Loucy (cell line): ENCODE measurements around the gene CDKN2C.

Experiments used
- CTCF ChIP-seq: fragments of 200-600 bp; sonication (generic); conservative IDR thresholded peaks from 2 replicates; pipeline ENCODE4 v1.5.1; 2014; ENCODE audit warnings: mild to moderate bottlenecking, antibody characterized with exemption, low read length
- EZH2phosphoT487 ChIP-seq: fragments of 200-600 bp; IDR thresholded peaks from 2 replicates; pipeline ENCODE4 v1.6.1; 2018; ENCODE audit warnings: antibody characterized with exemption, mild to moderate bottlenecking, moderate library complexity, borderline replicate concordance

GRCh38 chr1:50923564-50923963 is 46.5 kb upstream of the CDKN2C start:
- TF ChIP-seq CTCF (no peak), EZH2phosphoT487 (no peak)
